NCI-H2029 treated with DMSO at 0.1 percent for 48 hours (cell line): ENCODE results near the gene ZNF530.

Experiments used
- DNase-seq: peaks from one replicate; lab custom pipeline; 2025; lab: John Stamatoyannopoulos, UW

ZNF530 gene

DNA sequence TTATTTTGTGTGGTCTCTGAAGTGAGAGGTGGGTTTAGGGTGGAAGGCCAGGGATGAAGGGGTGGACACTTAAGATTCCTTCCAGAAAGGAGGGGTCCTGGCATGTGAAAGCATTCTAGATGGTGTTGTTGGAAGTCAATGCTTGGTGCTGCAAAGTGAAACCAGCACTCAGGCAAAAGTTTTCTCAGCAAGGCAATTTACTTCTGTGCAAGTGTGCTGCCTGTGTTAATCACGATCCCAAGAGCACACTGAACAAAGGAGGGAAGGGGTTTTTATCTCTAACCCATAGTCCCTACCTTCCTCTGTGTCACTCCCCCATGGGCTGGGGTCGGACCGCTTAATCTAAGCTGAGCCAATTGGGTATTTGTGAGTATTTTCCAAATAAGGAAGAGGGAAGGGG is 15.7 kb downstream of the ZNF530 start:
- no peak for DNase-seq

DNA sequence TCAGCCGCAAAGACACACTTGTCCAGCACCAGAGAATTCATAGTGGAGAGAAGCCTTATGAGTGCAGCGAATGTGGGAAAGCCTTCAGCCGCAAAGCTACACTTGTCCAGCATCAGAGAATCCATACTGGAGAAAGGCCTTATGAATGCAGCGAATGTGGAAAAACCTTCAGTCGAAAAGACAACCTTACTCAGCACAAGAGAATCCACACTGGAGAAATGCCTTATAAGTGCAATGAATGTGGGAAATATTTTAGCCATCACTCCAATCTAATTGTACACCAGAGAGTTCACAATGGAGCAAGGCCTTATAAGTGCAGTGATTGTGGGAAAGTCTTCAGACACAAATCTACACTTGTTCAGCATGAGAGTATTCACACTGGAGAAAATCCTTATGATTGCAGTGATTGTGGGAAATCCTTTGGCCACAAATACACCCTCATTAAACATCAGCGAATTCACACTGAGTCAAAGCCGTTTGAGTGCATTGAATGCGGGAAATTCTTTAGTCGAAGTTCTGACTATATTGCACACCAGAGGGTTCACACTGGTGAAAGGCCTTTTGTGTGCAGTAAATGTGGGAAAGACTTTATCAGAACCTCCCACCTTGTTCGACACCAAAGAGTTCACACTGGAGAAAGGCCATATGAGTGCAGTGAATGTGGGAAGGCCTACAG is 21.1 kb downstream of the ZNF530 start:
- DNase-seq = no peak

DNA sequence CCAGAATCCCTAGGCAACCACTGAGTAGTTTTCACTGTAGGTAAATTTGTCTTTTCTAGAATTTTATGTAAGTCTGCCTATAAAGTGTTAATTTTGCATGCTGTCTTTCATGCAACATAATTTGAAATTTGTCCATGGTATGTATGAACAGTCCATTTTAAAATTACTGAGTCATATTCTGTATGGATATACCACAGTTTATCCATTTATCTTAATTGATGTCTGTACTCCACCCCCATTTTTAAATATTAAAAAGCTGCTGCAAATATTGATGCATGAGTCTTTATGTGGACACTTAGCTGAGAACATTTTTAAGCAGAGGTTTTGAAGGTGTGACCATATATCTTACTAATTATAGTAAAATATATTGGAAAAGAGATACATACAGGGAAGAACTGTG is 23.4 kb downstream of the ZNF530 start:
- DNase-seq = no peak

DNA sequence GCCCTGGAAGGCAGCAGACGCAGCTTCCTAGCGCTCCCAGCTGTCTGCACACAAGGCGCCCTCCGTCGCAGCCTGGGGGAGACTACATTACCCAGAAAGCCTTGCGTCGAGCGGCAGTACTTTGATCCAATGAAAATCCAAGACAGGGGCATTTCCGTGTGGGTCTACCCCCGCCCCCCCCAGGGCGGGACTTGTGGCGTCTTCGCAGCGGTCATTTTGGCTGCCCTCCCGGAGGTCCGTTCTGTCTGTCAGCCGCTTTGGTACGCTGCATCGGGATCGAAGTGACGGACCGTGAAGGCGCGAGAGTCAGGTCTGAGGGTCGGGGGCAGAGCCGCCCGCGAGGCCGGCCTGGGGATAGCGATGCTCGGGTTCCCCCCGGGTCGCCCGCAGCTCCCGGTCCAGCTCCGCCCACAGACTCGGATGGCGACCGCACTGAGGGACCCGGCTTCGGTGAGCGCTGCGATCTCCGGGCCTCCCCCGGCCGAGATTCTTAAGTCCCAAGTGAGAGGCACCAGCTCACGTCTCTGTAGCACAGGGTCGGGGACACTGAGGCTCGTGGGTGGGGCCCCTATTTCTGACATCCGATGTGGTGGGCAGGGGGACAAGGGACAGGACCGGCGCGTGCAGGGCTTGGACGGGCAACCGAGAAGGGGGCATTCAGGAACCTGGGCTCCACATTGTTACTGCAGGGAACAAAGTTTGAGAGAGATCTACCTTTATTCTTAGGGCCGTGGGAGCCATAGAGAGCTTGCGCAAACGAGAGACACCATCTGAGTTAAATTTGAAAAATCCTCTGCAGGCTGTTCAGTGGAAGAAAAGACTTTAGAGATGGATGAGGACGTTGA is 33.5 kb downstream of the ZNF530 start, which contains the start of gene ZNF211:
Gene ZNF211, plus strand, starts transcription at position 182 of the 845 bp plus-strand sequence. Its CDS starts 179 bp downstream, at position 361.
- DNase-seq = peak; percentile 83

DNA sequence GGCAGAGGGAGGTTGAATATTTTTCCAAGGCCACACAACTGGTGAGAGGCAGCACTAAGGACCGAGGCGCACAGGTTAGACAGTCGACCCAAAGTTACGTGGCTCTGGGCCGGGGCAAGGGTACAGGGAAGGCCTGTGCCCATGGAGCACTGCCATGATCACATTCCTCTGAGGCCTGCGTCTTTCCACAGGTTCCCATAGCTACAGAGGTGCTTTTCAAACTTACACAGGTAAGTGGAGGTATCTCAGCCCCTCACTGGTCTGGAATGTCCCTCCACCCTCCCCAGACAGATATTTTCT is 34.1 kb downstream of the ZNF530 start:
- DNase-seq = no peak

DNA sequence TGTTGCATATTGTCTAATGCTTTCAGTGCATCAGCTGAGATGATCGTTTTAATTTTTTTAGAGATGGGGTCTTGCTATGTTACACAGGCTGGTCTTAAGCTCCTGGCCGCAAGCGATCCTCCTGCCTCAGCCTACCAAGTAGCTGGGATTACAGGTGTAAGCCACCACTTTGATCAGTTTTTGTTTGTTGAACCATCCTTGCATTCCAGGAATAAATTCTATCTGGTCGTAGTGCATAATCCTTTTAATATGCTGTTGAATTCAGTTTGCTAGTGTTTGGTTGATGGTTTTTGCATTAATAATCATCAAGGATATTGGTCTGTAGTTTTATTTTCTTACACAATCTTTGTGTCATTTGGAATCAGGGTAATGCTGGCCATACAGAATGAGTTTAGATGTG is 37.7 kb downstream of the ZNF530 start:
- DNase-seq = no peak

DNA sequence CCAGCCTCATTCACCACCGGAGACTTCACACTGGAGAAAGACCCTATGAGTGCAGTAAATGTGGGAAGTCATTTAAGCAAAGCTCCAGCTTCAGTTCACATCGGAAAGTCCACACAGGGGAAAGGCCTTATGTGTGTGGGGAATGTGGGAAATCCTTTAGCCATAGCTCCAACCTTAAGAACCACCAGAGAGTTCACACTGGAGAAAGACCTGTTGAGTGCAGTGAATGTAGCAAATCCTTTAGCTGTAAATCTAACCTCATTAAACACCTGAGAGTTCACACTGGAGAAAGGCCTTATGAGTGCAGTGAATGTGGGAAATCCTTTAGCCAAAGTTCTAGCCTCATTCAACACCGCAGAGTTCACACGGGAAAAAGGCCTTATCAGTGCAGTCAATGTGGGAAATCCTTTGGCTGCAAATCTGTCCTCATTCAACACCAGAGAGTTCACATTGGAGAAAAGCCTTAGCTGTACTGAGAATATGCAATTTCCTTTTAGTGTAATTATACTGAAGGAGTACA is 42.1 kb downstream of the ZNF530 start:
- DNase-seq = no peak

DNA sequence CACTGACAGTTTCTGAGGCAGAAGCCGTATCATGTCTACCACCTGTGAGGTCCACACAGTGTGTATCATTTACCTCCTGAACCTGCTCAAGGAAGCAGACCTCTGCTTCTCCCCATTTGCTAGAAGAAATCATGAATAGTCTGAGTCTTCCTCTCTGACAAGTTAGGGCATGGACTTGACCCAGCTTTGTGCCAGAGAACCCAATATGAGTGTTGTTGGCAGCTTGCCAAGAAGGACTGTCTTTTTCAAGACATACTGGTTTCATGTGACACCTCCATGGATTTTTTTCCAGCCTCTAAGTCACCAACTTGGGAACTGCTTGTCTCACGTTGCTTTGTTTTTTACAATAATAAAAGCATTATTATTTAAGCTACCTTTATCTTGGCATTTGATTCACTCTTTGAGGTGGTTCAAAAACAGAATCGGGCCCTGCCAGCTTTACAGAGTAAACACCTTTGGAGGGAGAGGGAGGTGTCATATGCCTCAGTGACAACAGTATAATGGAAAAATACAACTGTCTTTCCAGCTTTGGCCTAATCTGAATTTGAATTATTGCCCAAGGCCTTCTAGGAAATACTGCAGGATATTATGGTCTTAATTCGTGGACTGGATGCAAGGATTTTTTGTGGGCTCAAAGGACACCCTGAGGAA is 42.8 kb downstream of the ZNF530 start:
- no peak for DNase-seq

DNA sequence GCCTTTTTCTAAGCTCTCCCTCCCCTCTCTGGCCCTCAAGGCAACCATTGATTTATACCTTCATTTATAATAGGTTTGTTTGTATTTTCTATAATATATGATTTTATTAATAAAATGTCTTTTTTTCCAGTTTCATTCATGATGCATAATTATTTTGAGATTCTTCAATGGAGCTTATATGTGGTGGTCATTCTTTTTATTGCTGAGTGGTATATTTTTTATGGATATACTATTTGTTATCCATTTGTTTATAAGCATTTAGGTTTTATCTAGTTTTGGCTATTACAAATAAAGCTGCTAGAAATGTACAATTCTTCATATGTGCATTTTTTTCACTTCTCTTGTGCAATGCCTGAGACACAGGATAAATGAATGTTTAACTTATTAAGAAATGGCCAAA is 44.0 kb downstream of the ZNF530 start:
- no peak for DNase-seq

DNA sequence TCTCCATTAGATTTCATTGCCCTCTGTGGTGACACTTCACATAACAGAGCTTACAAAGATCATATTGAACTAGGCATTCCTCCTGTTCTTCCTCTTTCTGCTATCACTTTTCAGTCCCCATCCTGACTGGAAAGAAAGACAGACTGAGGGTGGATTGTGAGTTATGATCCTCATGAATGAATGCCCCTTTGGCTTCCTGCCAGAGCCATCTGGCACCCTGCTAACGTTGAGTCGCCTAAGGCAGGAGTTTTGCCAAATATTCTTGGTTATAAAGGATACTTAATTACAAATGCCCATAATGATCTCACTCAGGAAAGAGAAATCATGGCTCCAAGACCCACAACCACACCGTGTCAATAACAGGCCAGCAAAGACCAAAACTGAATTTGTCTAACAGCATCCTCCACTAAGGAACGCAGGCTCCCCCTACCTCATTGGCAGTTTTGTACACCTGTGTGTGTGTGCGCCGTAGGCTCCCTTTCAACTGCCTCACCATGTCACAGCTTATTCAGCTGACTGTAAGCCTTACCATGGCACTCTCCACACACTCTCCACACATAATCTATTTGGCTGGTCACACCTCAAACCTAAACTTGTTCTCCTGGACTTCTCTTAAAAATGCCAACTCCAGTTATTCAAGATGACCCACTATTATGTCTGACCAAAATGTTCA is 48.8 kb downstream of the ZNF530 start:
- no peak for DNase-seq

DNA sequence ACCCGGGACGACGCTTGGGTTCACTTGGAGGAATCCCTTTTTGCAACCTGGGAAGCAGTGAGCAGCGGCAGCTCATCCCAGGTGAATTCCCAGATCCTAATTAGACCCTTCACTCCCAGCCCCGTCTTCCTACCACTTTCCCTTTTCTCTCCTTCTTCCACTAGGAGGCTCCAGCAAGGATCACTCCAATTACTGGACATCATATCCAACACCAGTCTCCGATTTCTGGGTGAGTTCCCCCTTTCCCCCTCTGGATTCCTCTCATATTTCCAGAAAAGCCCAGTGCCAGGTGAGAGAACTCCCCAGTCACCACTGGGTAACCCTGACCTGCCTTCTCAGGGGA is 51.9 kb downstream of the ZNF530 start:
- no peak for DNase-seq

DNA sequence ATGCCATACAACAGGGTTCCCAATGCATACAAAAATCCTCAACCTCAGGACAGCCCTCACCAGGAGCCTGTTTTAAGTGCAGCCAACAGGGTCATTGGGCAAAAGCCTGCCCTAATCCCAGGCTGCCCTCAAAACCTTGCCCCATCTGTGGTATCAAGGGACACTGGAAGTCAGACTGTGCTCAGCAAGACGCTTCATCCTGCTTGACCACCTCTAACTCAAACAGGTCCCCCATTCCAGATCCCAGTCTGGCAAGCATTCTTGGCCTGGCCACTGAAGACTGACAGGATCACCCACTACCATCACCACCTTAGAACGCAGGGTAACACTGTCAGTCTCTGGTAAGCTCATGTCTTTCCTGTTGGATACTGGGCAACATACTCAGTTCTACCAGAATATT is 54.0 kb downstream of the ZNF530 start:
- no peak for DNase-seq

DNA sequence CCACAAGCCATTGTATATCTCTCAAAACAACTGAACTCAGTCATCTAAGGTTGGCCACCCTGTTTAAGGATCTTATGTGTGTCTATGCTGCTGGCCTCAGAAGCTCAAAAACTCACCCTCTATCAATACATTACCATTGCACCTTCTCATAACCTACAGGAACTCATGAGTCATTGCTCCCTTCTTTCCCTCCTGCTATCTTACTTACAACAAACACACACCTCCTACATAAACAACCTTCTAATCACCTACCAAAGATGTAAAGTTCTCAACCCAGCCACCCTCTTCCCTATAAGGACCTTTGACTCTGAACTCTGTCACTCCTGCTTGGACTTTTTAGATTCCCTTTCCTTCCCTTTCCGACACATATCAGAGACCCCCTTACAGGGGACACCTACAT is 55.8 kb downstream of the ZNF530 start:
- DNase-seq = no peak

DNA sequence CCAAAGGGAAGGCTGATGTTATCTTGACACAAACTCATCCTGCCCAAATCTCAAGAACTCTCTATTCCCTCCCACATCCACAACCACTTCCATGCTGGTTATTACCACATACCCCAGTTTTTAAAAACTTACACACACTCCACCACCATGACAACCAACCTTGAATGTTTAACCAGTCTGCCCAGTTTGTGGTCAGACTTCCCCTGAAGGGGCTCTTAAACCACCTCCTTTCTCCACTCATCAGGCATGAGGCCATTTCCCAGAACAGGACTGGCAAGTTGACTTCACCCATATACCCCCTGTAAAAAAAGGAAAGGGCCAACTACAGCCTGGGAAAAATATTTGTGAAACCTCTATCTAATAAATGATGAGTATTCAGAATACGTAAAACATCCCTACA is 56.7 kb downstream of the ZNF530 start:
- no peak for DNase-seq
